Mesenteric fat pad (tissue), 1 donor: Measurements from ENCODE around the gene ITFG1. TPM values are rescaled to one million over a fixed set of nuclear protein-coding genes. Genes with fewer than 3 reads are reported as not detected.
"Not testable (repeated sequence)": the region's sequence is repeated elsewhere in the genome, so short reads cannot be mapped to it uniquely, and the experiment has no call there.

ENCODE experiments used
- DNase-seq: peaks from one replicate; pipeline ENCODE4 v3.0.0-alpha.2; 2020; ENCODE audit warnings: low spot score
- total RNA-seq: library from RNA; stranded (reverse); fragmentation: NEBNext Ultra II Directional; extraction: Animal tissue kit (Norgen Biotek cat#: 25700); gene quantifications from one replicate; pipeline ENCODE4 v1.2.1, GENCODE V29; 2021
- donor health status: DM: yes; HTN: yes; CAD: no.

ITFG1 gene
- total RNA-seq, 1 donor from 2014 or later, result 48.7 TPM

DNA sequence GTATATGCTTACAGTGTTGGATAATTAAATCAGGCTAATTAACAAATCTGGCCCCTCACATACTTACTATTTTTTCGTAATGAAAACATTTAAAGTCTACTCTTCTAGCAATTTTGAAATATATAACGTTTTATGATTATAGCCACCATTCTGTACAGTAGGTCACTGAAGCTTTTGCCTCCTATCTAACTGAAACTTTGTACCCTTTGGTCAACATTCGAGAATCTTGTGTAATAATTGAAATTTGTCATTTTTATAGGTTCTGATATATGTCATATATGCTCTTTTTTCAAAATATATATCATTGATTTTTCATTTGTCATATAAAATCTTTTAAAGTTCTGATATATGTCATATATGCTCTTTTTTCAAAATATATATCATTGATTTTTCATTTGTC lies 12.9 kb upstream of the ITFG1 start:
- no peak for DNase-seq

DNA sequence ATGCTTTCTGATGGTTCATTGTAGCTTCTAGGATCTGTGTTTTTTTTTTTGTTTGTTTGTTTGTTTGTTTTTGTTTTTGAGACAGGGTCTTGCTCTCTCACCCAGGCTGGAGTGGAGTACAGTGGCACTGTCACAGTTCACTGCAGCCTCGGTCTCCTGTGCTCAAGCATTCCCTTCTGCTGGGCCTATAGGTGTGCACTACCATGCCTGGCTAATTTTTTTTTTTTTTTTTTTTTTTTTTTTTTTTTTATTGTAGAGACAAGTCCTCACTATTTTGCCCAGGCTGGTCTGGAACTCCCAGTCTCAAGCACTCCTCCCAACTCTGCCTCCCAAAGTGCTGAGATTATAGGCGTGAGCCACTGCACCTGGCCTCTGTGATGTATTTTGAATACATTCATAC lies 12.1 kb upstream of the ITFG1 start:
- not testable (repeated sequence) for DNase-seq

DNA sequence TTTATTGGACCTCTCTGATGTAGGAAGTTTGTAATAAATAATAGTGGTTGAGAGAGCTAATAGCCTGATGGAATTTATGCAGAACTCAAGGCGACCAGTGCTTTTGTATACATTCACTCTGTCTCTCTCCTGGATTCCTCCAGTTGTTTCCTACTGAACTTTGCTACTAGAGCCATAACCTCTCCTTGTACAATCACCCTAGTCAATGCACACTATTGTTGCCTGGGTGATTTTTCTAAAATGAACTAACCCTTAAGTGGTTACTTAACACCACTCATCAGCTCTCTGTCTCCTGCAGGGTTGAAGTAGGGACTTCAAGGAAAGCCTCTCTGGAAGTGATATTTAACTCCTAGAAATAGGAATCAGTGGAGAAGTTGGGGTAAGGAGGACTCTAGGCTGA lies 9.9 kb upstream of the ITFG1 start:
- no peak for DNase-seq

DNA sequence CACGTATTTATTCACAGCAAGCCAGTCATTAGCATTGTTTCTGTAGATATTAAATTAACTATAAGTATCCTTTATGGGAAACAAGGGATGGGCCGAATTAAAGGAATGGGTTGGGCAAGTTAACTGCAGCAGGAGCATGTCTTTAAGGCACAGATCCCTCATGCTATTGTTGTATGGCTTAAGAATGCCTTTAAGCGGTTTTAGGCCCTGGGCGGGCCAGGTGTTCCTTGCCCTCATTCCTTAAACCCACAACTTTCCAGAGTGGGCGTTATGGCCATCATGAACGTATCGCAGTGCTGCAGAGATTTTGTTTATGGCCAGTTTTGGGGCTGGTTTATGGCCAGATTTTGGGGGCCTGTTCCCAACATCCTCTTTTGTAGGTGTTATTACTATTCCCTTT lies 9.3 kb upstream of the ITFG1 start:
- no peak for DNase-seq

DNA sequence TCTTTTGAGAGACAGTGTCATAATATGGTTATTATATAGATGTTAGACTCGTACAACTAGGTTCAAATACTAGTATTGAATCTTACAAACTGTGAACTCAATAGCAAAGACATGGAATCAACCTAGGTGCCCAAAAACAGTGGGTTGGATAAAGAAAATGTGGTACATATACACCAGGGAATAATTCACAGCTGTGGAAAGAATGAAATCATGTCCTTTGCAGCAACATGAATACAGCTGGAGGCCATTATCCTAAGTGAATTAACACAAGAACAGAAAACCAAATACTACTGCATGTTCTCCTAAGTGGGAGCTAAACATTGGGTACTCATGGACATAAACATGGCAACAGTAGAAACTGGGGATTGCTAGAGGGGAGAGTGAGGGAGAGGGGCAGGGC lies 8.4 kb upstream of the ITFG1 start:
- DNase-seq, result no peak

DNA sequence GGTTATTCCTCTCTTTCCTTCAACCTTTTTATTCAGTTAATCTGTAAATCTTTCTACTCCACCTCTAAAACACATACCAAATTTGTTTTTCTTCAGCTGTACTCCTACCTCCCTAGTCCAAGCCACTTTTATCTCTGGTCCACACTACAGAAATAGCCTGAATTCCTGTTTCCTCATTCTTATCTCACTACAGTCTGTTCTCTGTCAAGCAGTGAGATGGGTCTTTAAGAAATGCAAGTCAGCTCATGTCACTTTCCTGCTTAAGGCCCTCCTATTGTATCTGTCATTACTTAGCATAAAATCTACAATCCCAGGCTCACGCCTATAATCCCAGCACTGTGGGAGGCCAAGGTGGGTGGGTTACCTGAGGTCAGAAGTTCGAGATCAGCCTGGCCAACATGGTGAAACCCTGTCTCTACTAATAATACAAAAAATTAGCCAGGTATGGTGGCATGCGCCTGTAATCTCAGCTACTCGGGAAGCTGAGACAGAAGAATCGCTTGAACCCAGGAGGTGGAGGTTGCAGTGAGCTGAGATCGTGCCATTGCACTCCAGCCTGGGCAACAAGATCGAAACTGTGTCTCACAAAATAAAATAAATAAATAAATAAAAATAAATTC lies 7.3 kb upstream of the ITFG1 start:
- DNase-seq, result not testable (repeated sequence)

DNA sequence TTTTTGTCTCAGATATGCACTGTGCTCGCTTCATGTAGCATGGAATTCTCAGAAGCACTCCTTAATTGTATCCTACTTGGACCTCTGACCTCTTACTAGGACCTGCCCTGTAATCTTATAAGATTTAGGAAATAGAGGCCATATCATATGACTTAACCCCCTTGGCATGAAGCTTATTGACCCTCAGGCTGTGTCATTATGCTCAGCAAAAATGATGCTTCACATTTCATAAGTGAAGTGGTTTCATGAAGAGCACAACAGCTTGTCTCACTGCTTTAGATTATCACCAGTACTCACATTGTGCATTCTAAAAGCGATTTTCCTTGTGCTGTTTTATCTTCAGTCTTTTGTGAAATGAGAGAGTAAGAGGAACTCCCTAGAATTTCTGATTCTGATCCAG lies 6.6 kb upstream of the ITFG1 start:
- DNase-seq, result no peak

DNA sequence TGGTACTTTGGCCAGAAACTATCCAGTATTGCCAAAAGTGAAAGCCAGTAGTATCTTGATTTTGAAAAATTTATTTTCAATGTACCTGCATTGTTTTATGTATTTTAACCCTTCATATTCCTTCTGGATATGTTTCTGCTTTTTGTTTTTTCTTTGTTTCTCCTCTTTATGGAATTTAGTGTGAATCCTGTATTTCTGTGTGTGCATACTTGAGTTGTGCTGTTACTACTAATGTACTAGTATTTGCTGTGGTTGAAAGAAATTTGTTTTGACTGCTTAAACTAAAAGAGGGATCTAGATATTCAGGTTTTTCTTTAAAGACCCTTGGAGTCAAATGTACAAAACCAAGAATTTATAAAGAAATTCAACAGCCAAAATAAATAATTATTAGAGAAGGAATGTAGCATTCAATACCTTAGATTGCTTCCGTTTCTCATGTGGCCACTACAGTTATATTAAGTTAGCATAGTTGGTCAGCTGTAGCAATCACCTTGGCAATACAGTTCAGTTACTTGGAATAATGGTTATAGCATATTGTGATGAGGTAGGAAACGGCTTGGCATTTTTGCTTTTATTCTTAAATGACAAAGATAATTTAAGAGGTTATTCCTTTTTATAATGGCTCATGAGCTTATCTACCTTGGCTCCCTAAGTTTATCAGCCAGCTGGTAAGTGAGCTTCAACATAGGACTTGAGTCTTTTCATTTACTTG lies 5.2 kb upstream of the ITFG1 start:
- no peak for DNase-seq

DNA sequence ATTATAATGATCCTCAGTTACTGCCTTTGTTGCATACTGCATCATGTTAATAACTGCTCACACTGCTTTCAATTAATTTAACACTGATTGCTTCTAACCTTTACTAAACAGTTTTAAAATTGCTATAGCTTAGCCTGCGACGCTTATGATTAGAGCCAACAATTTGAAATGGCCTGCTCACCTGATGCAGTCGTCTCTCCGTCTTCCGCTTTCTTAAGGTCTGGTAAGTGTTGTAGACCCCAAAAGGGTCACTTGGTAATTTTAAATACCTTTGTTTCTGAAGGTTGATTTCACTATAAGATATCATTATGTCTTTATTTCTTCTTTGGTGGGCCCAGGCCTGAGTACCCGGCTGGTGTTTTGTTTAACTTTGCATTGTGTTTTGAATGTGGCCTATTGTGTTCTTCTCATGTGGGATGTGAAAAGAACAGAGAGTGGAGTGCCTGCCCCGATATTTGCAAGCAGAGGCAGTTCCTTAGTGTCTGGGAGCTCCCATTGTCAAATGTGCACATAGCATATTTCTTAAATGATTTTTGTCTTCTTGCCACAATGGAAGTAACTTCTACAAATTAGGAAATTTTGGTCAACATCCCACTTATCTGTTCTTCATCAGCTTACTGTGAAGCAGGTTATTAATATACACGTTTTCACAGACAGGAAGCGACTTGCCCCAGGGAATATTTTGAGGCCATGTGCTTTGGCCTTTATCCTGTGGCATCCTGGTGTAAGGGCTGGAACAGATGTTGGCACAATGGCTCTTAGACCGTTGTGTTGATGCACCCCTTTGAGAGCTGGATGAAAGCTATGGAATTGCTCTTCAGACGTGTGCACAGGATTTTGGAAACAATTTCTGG lies 3.1 kb upstream of the ITFG1 start:
- no peak for DNase-seq

DNA sequence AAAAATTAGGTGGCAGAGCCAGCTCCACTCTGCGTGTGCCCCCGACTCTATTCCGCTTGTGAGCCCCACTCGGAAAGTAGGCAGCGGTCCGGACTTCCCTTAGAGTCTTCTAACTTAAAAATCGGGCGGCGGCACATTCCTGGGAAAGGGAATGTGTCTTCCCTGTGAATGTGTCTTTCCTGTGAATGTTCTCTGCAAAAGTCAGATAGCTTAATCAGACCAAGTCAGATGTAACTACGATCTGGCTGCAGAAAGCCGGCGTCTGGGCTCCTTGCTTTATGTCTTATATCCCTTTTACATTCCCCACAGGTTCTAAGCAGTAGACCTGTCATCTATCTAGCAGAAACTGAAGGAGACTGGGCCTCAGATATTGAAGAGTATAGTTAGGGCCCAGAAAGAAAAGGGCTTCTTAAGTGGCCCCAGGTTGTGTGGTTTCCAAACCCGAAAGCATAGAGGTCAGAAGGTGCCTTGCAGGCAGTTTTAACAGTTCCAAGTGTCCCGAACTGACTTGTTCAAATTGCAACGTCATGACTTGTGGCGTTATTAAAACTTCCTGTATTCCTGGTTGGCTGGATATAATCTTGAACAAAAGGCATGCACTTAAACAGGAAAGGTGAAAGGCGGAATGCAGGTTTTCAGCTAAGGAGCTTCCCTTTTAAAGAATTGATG lies 869 bp upstream of the ITFG1 start:
- DNase-seq, result no peak

DNA sequence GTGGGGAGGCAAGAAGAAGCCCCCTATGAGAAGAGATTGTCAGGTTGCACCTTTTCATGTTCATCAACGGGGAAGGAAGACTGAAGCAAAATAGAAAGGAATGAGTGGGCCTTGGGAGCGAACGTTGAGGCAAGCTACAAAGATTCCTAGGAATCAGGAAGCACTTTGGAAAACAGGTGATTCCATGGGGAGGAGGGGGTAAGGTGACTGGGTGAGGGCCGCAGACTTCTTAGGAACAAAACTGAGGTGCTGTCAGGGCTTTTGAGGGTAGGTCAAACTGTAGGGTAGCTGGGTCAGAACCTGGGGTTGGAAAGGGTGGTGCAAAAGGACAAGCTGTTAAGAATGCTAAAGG lies 528 bp downstream of the ITFG1 start:
- no peak for DNase-seq

DNA sequence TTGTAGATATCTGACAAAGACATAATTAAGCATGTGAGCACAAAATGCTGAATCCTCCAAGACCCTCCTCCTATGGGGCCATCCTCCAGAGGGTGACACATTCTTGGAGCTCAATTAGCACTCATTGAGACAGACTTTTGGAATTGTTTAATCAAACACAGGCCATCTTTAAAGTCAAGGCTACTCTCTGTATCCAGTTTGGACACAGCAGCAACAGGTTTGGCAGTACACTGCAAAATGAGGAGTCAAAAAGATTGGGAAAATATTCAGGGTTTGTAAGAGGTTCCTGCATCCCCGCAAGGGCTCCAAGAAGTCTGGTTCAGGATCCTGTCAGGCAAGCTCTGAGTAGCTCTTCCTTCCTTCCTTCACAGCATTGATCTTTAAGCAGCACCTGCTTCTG lies 1.3 kb downstream of the ITFG1 start:
- DNase-seq, result no peak

DNA sequence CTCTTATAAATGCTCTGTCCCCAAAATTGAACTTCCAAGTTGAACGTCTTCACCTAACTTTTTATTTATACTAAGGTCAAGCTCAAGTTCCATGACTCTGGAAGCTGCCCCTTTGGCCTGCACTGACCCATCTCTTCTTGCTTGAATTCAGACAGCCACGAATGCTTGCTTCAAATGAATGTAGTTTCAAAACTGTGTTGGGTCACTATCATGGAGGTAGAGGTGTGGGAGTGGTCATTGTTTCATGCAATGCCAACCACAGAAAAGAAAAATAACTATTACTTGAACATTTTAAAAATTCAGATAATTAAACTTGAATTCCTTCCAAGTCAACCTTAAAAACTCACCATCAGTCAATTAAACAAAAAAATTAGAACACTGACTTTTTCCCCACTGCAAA lies 2.5 kb downstream of the ITFG1 start:
- no peak for DNase-seq

DNA sequence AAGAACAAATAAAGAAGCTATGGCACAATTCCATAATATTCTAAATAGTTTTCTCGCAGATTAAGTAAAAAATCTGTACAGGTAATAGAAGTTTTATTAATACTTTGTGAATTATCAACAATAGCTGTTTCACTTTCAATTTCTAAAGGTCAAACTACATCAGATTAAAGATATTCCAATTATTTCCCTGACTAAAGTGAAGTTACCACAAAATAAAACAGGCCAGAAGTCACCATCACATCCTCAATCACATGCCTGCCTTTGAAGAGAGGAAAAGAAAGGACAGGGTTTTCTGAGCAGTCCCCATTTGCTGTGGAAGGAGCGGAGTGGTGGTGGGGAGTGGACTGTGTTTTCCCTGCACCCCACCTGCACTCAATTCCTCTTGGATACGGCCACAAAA lies 11.1 kb downstream of the ITFG1 start:
- DNase-seq, result no peak

DNA sequence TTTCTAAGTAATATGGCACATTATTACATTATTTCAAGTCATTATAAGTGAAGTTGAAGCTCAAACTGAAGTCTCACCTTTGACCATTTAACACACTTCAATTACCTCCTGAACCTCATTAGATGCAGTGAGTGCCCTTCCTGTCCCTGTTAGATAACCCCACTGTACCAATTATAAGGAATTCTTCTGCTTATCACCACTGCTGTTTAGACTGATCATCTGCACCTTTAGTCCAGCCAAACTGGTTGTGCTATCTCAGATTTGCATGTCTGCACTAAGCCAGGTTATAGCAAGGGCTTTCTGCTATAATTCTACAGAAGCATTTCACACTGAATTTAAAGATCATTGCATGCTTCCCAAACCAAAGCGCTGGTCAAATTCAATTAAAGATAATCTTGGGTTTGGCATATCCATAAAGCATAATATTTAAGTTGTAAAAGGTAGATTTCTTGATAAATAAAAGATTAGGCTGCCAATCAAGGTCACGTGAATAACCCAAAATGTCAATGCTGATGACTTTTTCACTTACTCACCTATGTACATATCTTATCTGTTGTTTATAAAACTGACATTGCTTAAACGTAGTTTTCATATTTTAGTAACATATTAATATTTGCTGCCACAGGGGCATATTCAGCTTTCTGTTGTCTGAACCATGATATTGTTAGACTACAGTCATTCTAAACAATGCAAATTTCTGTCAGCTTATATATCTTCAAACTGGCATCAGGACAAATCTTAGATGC lies 11.9 kb downstream of the ITFG1 start:
- no peak for DNase-seq

DNA sequence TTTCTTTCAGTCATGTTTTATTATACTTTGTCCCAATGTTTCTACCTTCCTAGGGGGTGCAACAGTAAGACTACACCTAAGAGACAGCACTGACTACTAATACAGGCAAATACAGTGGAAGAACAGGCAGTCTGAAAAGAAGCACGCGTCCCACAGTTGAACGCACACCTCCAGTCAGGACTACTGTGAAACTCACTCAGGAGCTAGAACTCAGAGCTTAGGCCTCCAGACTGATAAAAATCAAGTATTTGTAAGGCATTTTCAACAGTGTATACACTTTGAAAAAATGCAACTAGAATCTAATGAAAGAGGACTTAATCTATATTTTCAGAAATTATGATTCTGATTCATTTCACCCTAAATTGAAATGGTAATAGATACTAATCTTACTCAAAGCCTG lies 14.4 kb downstream of the ITFG1 start:
- no peak for DNase-seq

DNA sequence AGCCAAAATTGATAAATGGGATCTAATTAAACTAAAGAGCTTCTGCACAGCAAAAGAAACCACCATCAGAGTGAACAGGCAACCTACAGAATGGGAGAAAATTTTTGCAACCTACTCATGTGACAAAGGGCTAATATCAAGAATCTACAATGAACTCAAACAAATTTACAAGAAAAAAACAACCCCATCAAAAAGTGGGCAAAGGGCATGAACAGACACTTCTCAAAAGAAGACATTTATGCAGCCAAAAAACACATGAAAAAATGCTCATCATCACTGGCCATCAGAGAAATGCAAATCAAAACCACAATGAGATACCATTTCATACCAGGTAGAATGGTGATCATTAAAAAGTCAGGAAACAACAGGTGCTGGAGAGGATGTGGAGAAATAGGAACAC lies 18.0 kb downstream of the ITFG1 start:
- DNase-seq, result not testable (repeated sequence)

DNA sequence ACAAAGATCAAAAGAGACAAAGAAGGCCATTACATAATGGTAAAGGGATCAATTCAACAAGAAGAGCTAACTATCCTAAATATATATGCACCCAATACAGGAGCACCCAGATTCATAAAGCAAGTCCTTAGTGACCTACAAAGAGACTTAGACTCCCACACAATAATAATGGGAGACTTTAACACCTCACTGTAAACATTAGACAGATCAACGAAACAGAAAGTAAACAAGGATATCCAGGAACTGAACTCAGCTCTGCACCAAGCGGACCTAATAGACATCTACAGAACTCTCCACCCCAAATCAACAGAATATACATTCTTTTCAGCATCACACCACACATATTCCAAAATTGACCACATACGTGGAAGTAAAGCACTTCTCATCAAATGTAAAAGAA lies 20.8 kb downstream of the ITFG1 start:
- DNase-seq, result not testable (repeated sequence)

DNA sequence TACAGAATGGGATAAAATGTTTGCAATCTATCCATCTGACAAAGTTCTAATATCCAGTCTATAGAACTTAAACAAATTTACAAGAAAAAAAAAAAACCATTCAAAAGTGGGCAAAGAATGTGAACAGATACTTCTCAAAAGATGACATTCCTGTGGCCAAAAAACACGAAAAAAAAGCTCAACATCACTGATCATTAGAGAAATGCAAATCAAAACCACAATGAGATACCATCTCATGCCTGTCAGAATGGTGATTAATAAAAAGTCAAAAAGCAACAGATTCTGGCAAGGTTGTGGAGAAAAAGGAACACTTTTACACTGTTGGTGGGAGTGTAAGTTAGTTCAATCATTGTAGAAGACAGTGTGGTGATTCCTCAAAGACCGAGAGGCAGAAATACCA lies 26.6 kb downstream of the ITFG1 start:
- DNase-seq, result not testable (repeated sequence)

DNA sequence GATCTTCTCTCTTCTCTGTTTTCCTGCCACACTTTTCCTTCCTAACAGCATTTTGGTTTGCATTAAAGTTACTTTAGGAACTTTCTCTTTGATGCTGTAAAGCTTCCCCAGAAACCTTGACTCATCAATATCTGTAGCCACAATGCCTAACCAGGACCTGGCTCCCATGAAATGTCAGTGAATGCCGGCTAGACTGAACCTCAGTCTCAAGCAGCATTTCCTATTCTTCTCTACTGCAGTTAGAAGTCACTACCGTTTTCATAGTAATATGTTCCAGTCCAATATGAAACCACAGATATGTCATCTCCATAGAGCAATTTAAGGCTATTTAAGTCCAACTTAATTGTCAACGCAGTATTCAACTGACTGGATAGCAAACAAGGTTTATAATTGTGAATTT lies 28.9 kb downstream of the ITFG1 start:
- DNase-seq, result no peak

DNA sequence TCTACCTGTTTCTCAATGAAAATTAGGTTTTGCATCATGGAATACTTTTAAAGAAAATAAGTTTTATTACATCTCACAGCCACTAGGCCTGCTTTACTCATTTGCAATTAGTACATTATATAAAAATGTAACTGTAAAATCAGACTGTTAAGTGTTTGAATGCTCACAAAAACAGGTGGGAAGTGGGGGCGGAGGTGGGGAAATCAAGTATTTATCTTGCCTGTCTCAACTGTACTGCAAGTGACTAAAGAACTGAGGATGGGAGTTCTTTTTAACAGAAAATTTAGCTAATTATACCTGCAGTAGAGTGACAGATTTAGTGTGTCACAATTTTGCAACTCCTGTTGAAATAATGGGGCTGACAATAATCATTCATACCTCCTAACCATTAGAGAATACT lies 34.1 kb downstream of the ITFG1 start:
- no peak for DNase-seq
